PC-9 (cell line): ENCODE results near the gene PAIP2B. TPM values are rescaled to one million over a fixed set of nuclear protein-coding genes. Genes with fewer than 3 reads are reported as not detected.

Source experiments
- BruUV-seq: library from RNA; stranded (reverse); fragments of 400-500 nt; replicated peaks from 2 replicates; lab custom pipeline; 2021; lab: Mats Ljungman, UMichigan
- CTCF ChIA-PET: fragments of 300-600 bp; sonication (Branson Sonifier 250); formaldehyde crosslinking; loops from one replicate; lab custom pipeline; 2022; ENCODE audit warnings: antibody characterized with exemption; lab: Charles Lee
- POLR2A ChIA-PET: fragments of 300-600 bp; sonication (Branson Sonifier 250); formaldehyde crosslinking; loops from one replicate; lab custom pipeline; 2022; ENCODE audit warnings: antibody characterized with exemption; ENCODE audit not compliant: unreplicated experiment; lab: Charles Lee
- DNase-seq, 2 experiments: peaks; one replicate each; pipeline versions ENCODE4 v3.0.0 to v3.0.0-alpha.2; 2015 to 2022; ENCODE audit warnings: mixed read lengths in 1 of 2
- H2AFZ ChIP-seq: fragments of 200-600 bp; sonication (generic); 2 replicates; pipeline ENCODE4 v1.8.1; 2017; ENCODE audit warnings: antibody characterized with exemption
- H3F3A ChIP-seq: fragments of 200-600 bp; sonication (generic); 2 replicates; pipeline ENCODE4 v1.8.1; 2017; ENCODE audit warnings: antibody characterized with exemption, mild to moderate bottlenecking, low read depth; ENCODE audit not compliant: insufficient read depth
- H3K27ac ChIP-seq: fragments of 200-600 bp; sonication (generic); 2 replicates; pipeline ENCODE4 v1.6.1; 2016; ENCODE audit warnings: mixed run types
- H3K27me3 ChIP-seq: fragments of 200-600 bp; sonication (generic); 2 replicates; pipeline ENCODE4 v1.6.1; 2016; ENCODE audit warnings: low read depth, mixed run types; ENCODE audit not compliant: insufficient read depth
- H3K36me3 ChIP-seq: fragments of 200-600 bp; sonication (generic); 2 replicates; pipeline ENCODE4 v1.6.1; 2016; ENCODE audit warnings: low read depth, mixed run types
- H3K4me1 ChIP-seq: fragments of 200-600 bp; sonication (generic); replicated peaks from 2 replicates; pipeline ENCODE4 v1.6.1; 2016; ENCODE audit warnings: mixed run types; ENCODE audit not compliant: insufficient read depth
- H3K4me2 ChIP-seq: fragments of 200-600 bp; sonication (generic); 2 replicates; pipeline ENCODE4 v1.6.1; 2017; ENCODE audit warnings: mixed run types
- H3K4me3 ChIP-seq: fragments of 200-600 bp; sonication (generic); 2 replicates; pipeline ENCODE4 v1.6.1; 2016; ENCODE audit warnings: mixed run types
- H3K79me2 ChIP-seq: fragments of 200-600 bp; sonication (generic); 2 replicates; pipeline ENCODE4 v1.6.1; 2017; ENCODE audit warnings: low read depth, mixed run types
- H3K9me2 ChIP-seq: fragments of 200-600 bp; sonication (generic); 2 replicates; pipeline ENCODE4 v1.8.1; 2017; ENCODE audit warnings: mild to moderate bottlenecking; ENCODE audit not compliant: insufficient read depth
- H3K9me3 ChIP-seq: fragments of 200-600 bp; sonication (generic); 2 replicates; pipeline ENCODE4 v1.8.1; 2016; ENCODE audit warnings: low read depth; ENCODE audit not compliant: insufficient read depth
- H4K20me1 ChIP-seq: fragments of 200-600 bp; sonication (generic); 2 replicates; pipeline ENCODE4 v1.8.1; 2017; ENCODE audit not compliant: insufficient read depth
- EZH2 ChIP-seq: fragments of 200-600 bp; sonication (generic); IDR thresholded peaks from 2 replicates; pipeline ENCODE4 v1.8.0; 2017; ENCODE audit warnings: antibody characterized with exemption, low read depth
- intact Hi-C: fragments of 100-400 bp; cut with micrococcal nuclease; formaldehyde crosslinking; loops from one replicate; pipeline ENCODE4 v1.10.0; 2022; ENCODE audit not compliant: unreplicated experiment
- total RNA-seq: library from RNA; stranded (reverse); gene quantifications from 2 replicates; pipeline ENCODE4 v1.2.3, GENCODE V29; 2021
- TF ChIP-seq, protein P1 (sequence below): fragments of 200-600 bp; sonication (generic); conservative IDR thresholded peaks from 2 replicates; pipeline ENCODE4 v1.6.1; 2017; ENCODE audit warnings: mixed run types, antibody characterized with exemption, mild to moderate bottlenecking, moderate library complexity

Gene PAIP2B
- total RNA-seq, 1 experiment from 2014 or later = 6.1 TPM

DNA sequence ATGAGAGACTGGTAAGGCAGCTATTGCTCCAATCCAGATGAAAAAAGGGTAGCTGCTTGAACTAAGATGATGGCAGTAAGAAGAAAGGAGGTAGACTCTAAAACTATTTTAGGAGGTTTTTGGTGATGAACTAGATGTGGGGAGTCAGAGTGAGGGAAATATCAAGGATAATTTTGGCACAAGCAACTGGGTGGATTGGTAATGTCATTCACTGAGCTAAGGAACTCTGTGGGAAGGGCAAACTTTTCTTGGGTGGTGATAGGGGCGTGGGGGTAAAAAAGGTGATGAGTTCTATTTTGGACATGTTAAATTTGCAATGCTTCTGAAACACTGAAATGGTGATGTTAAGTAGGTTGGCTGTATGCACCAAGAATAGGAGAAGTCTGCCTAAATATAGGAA, 19.3 kb downstream of the PAIP2B start:
- no peaks in the 10 kb centered on the region for H3K36me3 ChIP-seq
- ChIA-PET CTCF (no interaction called here), POLR2A (no interaction called here)
- BruUV-seq = no TSS peak
- no peak overlapping the region for H3K27ac ChIP-seq
- no peak overlapping the region for H3K4me3 ChIP-seq
- H3K4me1 ChIP-seq = no peaks in the 10 kb centered on the region
- H3F3A ChIP-seq = no peaks in the 10 kb centered on the region
- intact Hi-C loops = no loop called here
- no peaks in the 10 kb centered on the region for H3K27me3 ChIP-seq
- no peaks in the 10 kb centered on the region; the same call in 1 of the 2 replicates for H4K20me1 ChIP-seq
- no peaks in the 10 kb centered on the region for H3K9me3 ChIP-seq
- DNase-seq = no peak
- no peak for TF ChIP-seq EZH2
- TF ChIP-seq, protein P1, sequence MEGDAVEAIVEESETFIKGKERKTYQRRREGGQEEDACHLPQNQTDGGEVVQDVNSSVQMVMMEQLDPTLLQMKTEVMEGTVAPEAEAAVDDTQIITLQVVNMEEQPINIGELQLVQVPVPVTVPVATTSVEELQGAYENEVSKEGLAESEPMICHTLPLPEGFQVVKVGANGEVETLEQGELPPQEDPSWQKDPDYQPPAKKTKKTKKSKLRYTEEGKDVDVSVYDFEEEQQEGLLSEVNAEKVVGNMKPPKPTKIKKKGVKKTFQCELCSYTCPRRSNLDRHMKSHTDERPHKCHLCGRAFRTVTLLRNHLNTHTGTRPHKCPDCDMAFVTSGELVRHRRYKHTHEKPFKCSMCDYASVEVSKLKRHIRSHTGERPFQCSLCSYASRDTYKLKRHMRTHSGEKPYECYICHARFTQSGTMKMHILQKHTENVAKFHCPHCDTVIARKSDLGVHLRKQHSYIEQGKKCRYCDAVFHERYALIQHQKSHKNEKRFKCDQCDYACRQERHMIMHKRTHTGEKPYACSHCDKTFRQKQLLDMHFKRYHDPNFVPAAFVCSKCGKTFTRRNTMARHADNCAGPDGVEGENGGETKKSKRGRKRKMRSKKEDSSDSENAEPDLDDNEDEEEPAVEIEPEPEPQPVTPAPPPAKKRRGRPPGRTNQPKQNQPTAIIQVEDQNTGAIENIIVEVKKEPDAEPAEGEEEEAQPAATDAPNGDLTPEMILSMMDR = no peak
- no peak overlapping the region for H3K4me2 ChIP-seq
- no peaks in the 10 kb centered on the region for H3K9me2 ChIP-seq
- no peaks in the 10 kb centered on the region for H3K79me2 ChIP-seq
- no peak overlapping the region for H2AFZ ChIP-seq

DNA sequence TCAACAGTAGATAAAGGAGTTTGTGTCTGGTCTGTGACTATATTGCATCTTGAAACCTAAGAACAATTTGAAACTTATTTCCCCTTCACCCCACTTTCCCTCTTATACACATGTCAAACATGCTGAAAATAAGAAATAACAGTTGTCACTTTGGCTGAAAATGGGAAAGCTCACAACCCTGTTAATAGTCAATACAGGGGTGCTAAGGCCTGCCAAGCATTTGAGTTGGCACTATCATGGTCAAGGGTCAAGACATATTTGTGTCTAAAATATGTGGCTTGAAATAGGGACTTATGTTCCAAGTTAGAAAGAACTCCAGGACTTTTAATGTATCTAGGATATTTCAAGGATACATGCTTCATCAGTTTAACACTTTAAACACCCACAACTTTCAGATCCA, 20.6 kb downstream of the PAIP2B start:
- H2AFZ ChIP-seq = no peak overlapping the region
- CTCF ChIA-PET = no interaction called here
- no peaks in the 10 kb centered on the region for H3K9me3 ChIP-seq
- no peaks in the 10 kb centered on the region for H3K36me3 ChIP-seq
- no peaks in the 10 kb centered on the region; the same call in 1 of the 2 replicates for H4K20me1 ChIP-seq
- intact Hi-C loops = no loop called here
- DNase-seq = no peak
- H3K79me2 ChIP-seq = no peaks in the 10 kb centered on the region
- H3K27ac ChIP-seq = no peak overlapping the region
- H3K4me3 ChIP-seq = no peak overlapping the region
- H3F3A ChIP-seq = no peaks in the 10 kb centered on the region
- BruUV-seq = no TSS peak
- POLR2A ChIA-PET = no interaction called here
- TF ChIP-seq EZH2 = no peak
- TF ChIP-seq, protein P1 = no peak
- H3K27me3 ChIP-seq = no peaks in the 10 kb centered on the region
- no peaks in the 10 kb centered on the region for H3K9me2 ChIP-seq
- H3K4me1 ChIP-seq = no peaks in the 10 kb centered on the region
- H3K4me2 ChIP-seq = no peak overlapping the region

DNA sequence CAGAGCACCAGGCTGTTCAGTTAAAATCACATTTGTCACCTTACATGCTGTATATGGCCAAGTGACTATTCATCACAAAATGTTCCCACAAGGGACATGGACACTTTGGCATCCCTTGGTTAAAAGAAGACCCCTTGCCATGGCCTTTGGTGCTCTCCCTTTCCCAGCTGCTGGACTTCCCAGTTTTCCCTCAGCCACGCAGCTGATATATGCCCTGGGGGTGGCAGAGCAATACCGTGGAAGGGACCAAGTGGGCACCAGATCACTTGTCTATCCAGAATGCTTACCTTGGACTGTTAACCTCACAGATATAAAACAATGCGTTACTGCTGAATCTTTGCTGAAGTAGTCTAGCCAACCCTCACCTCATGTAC, 35.3 kb downstream of the PAIP2B start:
- no peak overlapping the region for H3K27ac ChIP-seq
- ChIA-PET POLR2A (no interaction called here), CTCF (interaction anchor here (0.5 kb wide), 1 partner anchor 35 kb away, joined by 4 read pairs; the partner anchor contains the start of gene PAIP2B)
- H3F3A ChIP-seq = no peaks in the 10 kb centered on the region
- H3K4me2 ChIP-seq = no peak overlapping the region
- no peaks in the 10 kb centered on the region for H3K36me3 ChIP-seq
- H3K27me3 ChIP-seq = no peaks in the 10 kb centered on the region
- no peak overlapping the region for H2AFZ ChIP-seq
- TF ChIP-seq EZH2 = no peak
- TF ChIP-seq, protein P1 = no peak
- no peak for DNase-seq
- no peak overlapping the region for H3K4me3 ChIP-seq
- intact Hi-C loops = no loop called here
- no peaks in the 10 kb centered on the region for H3K79me2 ChIP-seq
- no peaks in the 10 kb centered on the region for H3K9me3 ChIP-seq
- BruUV-seq = no TSS peak
- no peaks in the 10 kb centered on the region for H3K4me1 ChIP-seq
- H4K20me1 ChIP-seq = no peaks in the 10 kb centered on the region
- no peaks in the 10 kb centered on the region for H3K9me2 ChIP-seq
